HL-60 (cell line): Measurements from ENCODE around the gene SART3.

Experiments
- GABPA ChIP-seq: IDR thresholded peaks from 2 replicates; pipeline ENCODE4 v1.6.1; 2012; ENCODE audit warnings: low read depth
- TF ChIP-seq, protein P1 (sequence below): IDR thresholded peaks from one replicate; pipeline ENCODE4 v1.5.1; 2011; ENCODE audit warnings: low read length, control low read depth, inconsistent platforms; ENCODE audit not compliant: insufficient read depth

- TF ChIP-seq, protein P1, sequence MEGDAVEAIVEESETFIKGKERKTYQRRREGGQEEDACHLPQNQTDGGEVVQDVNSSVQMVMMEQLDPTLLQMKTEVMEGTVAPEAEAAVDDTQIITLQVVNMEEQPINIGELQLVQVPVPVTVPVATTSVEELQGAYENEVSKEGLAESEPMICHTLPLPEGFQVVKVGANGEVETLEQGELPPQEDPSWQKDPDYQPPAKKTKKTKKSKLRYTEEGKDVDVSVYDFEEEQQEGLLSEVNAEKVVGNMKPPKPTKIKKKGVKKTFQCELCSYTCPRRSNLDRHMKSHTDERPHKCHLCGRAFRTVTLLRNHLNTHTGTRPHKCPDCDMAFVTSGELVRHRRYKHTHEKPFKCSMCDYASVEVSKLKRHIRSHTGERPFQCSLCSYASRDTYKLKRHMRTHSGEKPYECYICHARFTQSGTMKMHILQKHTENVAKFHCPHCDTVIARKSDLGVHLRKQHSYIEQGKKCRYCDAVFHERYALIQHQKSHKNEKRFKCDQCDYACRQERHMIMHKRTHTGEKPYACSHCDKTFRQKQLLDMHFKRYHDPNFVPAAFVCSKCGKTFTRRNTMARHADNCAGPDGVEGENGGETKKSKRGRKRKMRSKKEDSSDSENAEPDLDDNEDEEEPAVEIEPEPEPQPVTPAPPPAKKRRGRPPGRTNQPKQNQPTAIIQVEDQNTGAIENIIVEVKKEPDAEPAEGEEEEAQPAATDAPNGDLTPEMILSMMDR = no peak
- TF ChIP-seq GABPA = no peak
Measured at GRCh38 chr12:108608616-108609015, 47.6 kb upstream of the SART3 start.
